Hematopoietic multipotent progenitor cell treated with erythropoietin and hydrocortisone succinate and interleukin-3 and kit ligand, for 15 days (in vitro differentiated cells): ENCODE data around the gene LDB3.

Experiments used
- DNase-seq: peaks from one replicate; pipeline ENCODE4 v3.0.0-alpha.2; 2015; ENCODE audit warnings: low spot score

The LDB3 gene

DNA sequence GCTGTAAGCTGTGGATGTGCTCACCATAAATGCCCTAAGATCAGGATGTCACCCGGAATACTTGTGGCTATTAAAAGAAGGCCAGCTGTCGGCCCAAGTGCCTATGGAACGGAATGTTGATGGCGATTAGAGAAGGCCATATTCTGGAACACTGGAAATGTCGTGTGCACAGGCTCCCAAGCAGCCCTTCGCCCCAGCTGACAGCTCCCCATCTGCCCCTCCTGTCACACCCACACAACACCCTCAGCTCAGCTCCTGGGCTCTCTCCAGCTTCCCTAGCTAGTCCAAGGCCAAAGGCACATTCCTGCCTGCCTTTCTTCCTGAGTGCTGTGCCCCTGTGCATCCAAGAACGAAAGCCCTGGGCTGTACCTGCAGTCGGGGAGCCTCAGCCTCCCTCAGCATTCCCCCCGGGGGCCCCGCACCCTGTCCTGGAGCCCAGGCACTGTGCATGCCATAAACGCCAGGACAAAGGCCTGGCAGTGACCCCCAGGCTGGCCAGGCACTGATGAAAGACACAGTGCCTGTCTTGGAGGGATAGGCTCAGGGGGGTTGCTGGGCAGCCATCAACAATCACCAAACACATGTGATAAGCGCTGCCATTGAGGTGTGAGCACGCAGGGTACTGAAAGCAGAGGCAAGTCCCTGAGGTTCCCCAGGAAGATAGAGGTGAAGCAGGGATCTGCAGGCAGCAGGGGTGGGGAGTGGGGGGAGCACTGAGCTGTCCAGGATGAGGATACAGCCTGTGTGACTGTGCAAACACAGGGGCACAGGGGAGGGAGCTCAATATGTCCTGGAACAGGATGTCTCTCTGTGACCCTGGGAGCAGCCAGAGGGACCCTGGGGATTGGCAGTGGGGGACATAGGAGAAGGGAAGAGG, 3.7 kb upstream of the LDB3 start:
- no peak for DNase-seq

GRCh38 chr10:86665218-86665607, 3.1 kb upstream of the LDB3 start:
- no peak for DNase-seq

DNA sequence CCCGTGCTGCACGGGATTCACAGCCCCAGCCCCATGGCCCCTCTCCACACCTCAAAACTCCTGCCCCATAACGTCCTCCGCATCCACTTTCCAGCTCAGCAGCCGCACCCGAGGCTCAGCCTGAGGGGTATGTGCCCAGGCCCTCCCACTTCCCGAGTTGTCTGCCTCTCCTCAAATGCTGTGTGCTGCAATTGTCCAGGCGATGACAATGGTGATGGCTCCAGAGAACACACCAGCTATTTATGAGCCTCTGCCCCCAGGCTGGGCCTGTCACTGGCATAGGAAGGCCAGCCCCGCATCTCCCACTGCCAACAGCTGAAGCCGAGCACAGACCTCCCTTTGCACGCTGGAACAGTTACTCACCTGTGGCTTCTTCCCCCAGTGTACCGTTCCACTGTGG, 2.4 kb upstream of the LDB3 start:
- DNase-seq: no peak

GRCh38 chr10:86666538-86666937, 1.8 kb upstream of the LDB3 start:
- DNase-seq: no peak

DNA sequence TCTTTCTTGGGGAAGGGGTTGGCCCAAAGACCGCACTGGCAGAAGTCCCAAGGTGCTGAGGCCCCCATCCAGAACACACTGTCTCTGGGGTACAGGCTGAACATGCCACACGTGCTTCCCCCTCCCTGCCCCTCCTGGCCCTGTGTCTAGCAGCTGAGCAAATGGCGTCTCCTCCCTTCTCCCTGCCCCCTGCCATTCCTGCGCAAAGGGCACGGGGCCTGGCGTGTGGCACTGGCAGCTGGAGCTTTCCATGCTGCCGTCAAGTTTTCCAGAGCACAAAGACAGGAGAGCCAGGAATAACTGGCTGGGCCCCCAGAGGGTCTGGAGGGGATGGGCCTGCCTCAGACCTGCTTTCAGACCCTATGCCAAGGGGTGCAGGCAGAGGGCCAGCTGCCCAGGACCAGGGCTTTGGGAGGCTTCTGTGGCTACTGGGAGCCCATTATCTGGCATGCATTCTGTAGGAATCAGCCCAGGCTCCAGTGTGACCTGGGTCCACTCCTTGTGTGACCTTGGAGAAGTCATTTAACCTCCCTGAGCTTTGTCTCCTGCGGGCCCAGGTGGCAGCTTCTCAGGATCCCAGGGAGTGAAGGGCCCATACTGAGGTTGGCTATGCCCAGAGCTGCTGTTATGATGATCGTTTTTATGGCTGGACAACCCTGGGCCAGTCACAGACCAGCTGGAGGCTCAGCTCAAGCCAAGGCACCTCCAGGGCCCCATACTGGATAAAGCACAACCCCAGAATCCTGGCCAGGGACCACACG, 710 bp upstream of the LDB3 start:
- DNase-seq: no peak

GRCh38 chr10:86670290-86670811, 2.0 kb downstream of the LDB3 start:
- no peak for DNase-seq

DNA sequence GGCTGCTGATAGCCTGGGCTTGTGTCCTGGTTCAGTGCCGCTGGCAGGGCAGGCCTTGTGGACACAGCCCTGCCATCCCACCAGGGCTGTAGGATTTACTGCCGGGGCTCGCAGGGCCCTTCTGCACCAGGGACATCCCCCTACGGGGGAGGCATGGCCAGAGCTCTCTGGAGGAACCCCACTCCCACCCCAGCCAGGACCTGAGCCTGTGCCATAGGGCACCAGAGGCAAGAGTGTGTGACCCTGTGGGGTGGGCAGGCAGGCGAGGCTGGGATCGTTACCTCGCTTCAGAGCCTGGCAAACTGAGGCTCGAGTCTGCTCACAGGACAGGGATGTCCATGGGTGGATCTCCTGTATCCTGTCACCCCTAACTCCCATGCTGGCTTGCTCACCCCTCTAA, 2.6 kb downstream of the LDB3 start:
- DNase-seq: no peak

GRCh38 chr10:86671419-86671818, 3.1 kb downstream of the LDB3 start:
- DNase-seq: no peak

DNA sequence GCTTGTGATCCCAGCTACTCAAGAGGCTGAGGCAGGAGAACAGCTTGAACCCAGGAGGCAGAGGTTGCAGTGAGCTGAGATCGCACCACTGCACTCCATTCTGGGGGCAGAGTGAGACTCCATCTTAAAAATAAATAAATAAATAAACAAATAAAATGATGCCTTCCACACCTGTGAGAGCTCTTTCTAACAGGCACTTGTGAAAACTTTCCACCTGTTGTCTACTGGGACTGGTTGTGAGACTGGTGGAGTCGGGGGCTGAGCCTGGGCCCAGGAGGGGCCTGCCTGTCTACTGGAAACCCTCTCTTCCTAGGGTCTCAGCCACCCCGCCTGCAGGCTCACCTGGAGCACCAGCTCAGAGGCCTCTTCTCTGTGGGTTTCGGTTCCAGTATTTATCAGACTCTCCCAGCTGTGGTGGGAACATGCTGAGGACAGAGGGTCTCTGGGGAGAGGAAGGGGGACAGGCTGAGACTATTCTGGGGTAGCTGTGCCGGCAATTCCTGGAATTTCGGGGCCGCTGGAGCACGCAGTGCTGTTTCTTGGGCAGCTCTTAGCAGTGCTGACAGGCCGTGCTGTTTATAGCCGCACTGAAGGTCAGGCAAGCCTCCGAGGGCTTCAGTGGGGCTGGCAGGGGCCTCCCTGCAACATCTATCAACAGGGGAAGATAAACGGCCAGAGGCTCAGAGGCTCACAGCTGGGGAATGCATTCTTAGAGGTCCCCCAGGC, 3.8 kb downstream of the LDB3 start:
- no peak for DNase-seq

- DNase-seq: no peak
Measured at GRCh38 chr10:86673216-86673826, 5.0 kb downstream of the LDB3 start.

- no peak for DNase-seq
Measured at GRCh38 chr10:86673827-86674581, 5.7 kb downstream of the LDB3 start.

DNA sequence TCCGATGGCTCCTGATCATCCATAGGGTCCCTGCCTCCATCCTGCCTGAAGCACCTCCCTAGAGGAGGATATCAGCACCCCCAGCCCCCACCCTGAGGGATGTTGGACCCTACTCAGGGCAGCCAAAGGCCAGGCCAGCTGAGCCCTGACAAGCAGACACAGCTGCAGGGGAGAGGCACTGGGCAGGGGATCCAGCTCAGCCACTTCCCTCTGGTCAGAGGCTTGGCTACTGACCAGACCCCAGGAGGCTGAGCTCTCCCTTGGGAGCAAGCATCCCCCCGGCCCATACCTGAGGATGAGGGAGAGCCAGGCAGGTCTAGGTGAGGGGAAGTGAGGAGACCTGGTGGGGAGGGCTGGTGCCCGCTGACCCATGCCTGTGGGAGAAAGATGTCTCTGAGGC, 6.6 kb downstream of the LDB3 start:
- DNase-seq: no peak

DNA sequence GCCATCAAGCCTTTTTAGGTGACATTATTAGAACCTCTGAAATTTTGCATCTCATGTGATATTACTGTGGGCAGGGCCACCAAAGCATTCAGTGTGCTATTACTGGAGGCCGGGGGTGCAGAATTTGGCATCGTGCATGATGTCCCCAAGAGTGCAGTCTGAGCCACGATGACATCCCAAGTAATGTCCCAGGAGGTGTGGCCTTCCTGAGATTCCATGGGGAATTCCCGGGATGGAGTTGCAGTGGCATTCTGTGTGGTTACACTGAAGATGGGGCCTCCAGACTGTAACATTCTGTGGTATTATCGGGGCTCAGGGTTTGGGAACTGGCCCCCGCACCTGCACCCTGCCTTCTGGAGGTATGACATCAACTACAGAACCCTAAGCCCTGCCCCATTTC, 9.1 kb downstream of the LDB3 start:
- DNase-seq: no peak

- DNase-seq: peak; percentile 92
Measured at GRCh38 chr10:86678999-86679792, 10.9 kb downstream of the LDB3 start.

GRCh38 chr10:86681047-86681446, 12.7 kb downstream of the LDB3 start:
- DNase-seq: peak; percentile 38

DNA sequence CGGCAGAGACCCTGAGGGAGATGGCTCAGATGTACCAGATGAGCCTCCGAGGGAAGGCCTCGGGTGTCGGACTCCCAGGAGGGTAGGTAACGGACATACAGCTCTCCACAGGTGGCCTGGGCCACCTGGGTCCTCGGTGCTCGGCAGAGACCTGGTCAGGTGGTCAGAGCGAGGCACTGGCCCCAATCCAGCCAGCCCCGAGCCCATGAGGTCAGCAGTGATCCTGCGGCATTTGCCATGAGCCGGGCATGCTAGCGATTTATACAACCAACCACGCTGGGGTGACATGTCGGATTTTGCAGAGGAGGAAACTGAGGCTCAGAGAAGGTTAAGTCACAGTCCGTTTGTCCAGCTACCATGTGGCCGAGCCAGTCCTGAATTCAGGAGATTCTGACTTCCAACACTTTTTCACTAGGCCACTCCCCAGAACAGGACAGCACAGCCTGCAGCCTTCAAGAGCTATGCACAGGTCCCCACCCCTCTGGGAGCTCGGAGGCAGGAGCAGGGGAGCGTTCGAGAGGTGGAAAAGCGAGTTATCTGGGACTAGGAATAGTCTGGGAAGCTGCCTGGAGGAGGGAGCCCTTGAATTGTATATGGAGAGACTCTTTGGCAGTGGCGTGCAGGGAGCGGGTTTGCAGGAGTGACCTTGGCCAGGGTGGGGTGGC, 13.5 kb downstream of the LDB3 start:
- no peak for DNase-seq

DNA sequence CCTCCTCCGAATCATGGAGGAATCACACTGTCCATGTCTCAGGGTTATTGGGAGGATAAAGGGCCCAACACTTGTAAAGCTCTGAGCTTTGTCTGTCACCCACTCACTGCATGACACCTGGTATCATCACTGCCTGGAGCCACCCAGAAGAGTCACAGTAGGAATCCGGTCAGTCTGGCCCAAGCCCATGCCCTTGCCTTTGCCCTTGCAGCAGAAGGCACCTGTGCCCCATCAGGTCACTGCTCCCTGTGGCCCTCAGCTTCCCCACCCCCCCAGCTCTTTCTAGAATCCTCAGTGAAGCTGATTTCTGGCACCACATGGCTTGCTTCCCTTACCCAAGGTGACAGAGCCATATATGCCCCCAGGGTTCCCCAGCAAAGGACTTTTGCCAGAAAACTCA, 14.4 kb downstream of the LDB3 start:
- no peak for DNase-seq

- peak; percentile 15 for DNase-seq
Measured at GRCh38 chr10:86684331-86685097, 16.2 kb downstream of the LDB3 start.

- DNase-seq: no peak
Measured at GRCh38 chr10:86685416-86685815, 17.1 kb downstream of the LDB3 start.
